Myocyte (in vitro differentiated cells): ENCODE measurements around the gene ANKS3. TPM values are rescaled to one million over a fixed set of nuclear protein-coding genes. Genes with fewer than 3 reads are reported as not detected.

Experiments
- DNase-seq: peaks from one replicate; pipeline ENCODE4 v3.0.0-alpha.2; 2012; ENCODE audit warnings: low read depth
- total RNA-seq: library from RNA; depleted of rRNA; stranded (reverse); fragments of >200 nt; gene quantifications from 2 replicates; pipeline ENCODE4 v1.2.3, GENCODE V29; 2014

ANKS3 gene
- total RNA-seq, 1 donor from 2014 or later: 16.8 TPM

DNA sequence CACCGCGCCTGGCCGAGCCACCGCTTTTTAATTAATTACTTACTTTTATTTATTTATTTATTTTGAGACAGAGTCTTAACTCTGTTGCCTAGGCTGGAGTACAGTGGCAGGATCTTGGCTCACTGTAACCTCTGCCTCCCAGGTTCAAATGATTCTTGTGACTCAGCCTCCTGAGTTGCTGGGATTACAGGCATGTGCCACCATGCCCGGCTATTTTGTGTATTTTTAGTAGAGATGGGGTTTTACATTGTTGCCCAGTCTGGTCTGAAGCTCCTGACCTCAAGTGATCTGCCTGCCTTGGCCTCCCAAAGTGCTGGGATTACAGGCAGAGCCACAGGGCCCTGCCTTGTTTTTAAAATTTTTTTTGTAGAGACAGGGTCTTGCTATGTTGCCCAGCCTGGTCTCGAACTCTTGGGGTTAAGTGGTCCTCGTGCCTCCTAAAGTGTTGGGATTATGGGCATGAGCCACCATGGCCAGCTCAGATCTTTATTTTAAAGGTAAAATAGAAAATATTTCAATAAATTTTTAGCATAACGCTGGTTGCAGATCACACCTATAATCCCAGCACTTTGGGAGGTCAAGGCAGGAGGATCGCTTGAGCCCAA lies 59.0 kb downstream of the ANKS3 start:
- peak; percentile 66 for DNase-seq

DNA sequence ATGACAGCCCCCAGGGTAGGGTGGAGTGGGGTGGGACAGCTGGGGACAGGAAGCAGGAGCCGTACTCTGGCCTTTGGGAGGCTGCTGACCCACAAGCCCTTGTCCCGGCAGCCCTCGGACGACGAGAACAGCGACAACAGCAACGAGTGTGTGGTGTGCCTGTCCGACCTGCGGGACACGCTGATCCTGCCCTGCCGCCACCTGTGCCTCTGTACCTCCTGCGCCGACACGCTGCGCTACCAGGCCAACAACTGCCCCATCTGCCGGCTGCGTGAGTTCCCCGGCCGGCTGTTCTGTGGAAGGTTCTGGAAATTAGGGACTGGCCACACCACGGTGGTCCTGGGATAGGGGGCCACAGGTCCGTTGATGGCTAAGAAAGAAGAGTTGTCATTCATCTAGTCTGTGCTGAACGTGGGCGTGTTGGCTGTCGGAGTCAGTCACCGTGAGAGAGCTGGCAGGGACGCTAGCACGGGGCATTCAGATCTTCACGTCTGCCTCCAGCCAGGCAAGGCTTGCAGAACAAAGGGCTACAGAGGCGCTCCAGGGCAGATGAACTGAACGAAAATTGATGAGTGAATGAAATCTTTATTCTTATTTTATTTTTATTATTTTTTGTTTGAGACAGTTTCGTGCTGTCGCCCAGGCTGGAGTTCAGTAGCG lies 60.6 kb downstream of the ANKS3 start:
- no peak for DNase-seq

DNA sequence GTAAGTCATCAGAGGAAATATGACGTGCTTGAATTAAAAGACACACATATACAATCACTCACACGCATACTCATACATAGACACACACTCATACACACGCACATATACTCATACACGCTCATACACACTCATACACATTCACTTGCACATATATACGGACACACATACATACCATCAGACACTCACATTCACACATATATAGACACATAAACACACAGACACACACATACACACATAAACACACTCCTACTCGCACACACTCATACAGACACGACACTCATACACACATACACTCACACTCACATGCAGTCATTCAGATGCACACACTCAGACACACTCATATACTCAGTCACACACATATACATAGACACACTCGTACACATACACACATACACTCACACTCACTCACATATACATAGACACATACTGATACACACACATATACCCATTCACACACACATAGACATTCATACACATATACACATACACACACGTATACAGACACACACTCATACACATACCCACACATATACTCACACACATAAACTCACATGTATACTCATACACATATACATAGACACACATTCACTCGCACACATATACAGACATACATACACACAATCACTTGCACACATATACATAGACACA lies 65.6 kb downstream of the ANKS3 start:
- DNase-seq: no peak

GRCh38 chr16:4667203-4667963 lies 66.7 kb downstream of the ANKS3 start:
- DNase-seq: no peak

DNA sequence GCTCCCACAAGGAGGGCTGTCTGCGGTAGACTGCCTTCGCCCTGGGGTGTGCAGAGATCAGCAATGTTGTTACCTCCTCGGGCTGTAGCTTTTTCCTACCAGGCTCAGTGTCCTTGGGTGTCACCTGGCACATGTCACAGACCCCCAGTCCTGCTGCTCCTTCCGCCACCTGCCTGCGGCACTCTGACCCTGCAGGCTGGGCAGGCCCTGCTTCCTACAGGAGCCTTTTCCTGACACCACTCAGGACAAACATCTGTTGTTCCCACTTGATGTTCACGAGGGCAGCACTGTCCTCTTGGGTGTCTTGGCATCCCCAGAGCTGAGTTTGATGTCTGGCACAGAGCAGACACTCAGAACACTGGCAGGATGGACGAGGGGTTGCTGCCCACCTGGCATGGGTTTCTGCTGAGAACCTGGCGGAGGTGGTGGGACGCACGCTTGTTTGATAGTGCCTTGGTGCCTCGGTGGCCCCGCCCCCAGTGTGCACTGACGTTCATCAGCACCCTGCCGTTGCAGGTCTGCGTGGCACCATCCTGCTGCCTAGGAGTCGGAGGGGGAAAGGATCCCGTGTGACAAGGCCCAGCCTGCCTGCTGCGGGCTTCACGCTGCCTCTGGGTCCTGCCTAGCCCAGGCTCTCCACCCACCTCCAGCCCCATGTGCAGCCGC lies 67.4 kb downstream of the ANKS3 start:
- no peak for DNase-seq

- DNase-seq: no peak
Measured at GRCh38 chr16:4664538-4665418, 69.3 kb downstream of the ANKS3 start.

- DNase-seq: no peak
Measured at GRCh38 chr16:4663777-4664465, 70.2 kb downstream of the ANKS3 start.

- DNase-seq: no peak
Measured at GRCh38 chr16:4663465-4663776, 70.7 kb downstream of the ANKS3 start.

- DNase-seq: peak; percentile 94
Measured at GRCh38 chr16:4661661-4662060, 72.4 kb downstream of the ANKS3 start.

GRCh38 chr16:4660454-4661007 lies 73.5 kb downstream of the ANKS3 start:
- DNase-seq: peak; percentile 61

GRCh38 chr16:4659363-4660353 lies 74.4 kb downstream of the ANKS3 start:
- no peak for DNase-seq

DNA sequence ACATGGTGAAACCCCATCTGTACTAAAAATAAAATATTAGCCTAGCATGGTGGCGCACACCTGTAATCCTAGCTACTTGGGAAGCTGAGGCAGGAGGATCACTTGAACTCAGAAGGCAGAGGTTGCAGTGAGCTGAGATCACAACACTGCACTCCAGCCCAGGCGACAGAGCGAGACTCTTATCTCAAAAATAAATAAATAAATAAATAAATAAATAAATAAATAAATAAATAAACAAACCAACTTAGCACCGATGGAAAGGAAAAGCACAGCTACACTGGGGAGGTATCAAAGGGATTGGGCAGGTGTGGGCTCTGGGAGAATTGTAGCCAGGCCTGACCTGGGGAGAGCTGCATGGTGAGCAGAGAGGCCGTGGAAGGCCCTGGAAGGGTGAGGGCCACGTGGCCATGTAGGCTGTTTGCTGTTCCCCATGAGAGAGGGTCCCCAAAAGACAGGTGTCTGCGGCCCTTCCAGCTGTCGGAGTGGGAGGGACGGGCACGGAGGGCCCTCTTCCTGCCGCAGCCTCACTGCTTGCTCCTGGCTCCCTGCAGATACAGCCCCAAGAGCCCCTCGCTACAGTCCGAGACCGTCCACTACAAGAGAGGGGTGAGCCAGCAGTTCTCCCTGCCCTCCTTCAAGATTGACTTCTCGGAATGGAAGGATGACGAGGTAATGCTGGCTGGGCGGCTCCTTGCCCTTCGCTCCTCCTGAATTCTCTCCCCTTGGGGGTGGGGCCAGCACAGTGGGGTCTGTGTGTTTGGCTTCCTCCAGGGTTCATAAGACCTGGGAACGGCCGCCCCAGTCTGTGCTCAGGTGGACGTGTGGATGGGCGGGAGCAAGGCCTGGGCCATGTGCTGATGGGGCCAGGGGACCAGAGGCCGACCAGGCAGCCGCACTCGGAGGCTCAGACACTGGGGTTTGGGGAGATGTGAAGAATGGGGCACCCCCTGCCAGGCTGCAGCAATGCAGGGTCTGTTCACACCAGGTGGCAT lies 77.1 kb downstream of the ANKS3 start:
- DNase-seq: no peak

GRCh38 chr16:4656221-4656620 lies 77.8 kb downstream of the ANKS3 start:
- DNase-seq: no peak

DNA sequence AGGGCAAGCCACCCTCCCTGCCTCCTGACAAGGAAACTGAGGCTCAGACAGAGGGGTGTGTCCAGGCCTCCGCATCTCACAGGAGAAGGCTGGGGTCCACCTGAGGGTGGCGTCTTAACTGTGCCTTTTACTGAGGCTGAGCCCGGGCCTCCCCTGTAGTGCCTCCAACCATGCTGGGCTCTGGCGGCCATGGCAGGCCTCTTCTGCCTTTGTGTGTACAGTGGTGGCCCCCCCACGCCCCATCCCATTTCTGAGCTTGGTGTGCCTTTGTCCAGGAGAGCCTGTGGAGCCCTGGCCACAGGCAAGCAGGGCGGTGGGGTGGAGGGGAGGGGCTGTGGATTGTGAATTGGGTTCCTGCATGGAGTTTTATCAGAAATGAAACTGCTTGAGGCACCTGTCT lies 78.3 kb downstream of the ANKS3 start:
- no peak for DNase-seq

DNA sequence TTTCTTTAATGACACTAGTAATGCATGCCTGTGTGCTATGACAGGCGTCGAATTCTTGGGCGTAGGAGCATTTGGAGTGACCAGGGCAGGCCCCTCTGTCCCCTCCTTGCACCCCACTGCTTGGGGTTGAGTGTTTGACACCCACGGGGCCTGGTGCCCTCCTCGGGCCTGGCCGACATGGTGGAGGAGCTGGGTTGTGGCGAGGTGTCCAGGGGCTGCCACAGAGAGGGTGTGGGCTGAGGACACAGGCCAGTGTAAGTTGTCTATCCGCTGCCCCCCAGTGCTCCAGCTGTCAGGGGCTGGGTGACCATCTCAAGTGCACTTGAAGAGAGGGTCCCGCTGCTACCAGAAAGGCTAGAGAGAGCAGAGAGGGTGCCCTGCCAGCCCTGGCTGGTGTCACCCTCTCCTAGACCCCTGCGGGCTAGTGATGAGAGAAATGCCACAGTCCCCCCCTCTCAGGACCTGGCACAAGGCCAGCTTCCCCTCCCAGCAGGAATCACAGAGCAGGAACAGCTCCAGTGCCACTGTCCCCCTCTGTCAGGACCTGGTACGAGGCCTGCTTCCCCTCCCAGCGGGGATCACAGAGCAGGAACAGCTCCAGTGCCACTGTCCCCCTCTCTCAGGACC lies 79.0 kb downstream of the ANKS3 start:
- no peak for DNase-seq
